Measurements from ENCODE around the gene IQCF6. TPM values are rescaled to one million over a fixed set of nuclear protein-coding genes. Genes with fewer than 3 reads are reported as not detected.
"Not testable (repeated sequence)": the region's sequence is repeated elsewhere in the genome, so short reads cannot be mapped to it uniquely, and the experiment has no call there.

The IQCF6 gene
- polyA plus RNA-seq, 1 donor from 2014 or later: not detected

DNA sequence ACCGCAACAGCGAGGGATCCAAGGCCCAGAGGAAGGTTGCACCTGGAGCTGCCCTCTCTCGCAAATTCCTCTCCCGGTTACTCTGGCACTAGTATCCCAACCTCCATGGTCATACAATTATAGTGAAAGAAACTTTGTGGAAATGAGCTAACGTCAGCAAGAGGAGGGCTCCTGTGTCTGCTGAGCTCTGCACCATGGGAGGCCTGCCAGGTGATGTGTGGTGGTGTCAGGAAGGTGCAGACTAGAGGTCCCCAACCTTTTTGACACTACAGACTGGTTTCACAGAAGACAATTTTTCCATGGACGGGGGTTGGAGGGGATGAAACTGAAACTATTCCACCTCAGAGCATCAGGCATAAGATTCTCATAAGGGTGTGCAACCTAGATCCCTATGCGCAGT is 13.2 kb upstream of the IQCF6 start:
- Histone ChIP-seq H3K4me2 (ENCODE audit: low read length) (no peak overlapping the region), H3F3A (ENCODE audit: insufficient read depth, low read length, poor library complexity, severe bottlenecking) (no peaks in the 10 kb centered on the region), H3K27me3 (ENCODE audit: insufficient read depth, low read depth, low read length) (no peaks in the 10 kb centered on the region), H3K79me2 (replicated peaks; ENCODE audit: insufficient read depth, low read length) (no peaks in the 10 kb centered on the region), H3K9ac (ENCODE audit: low read length) (no peak overlapping the region), H3K9me3 (ENCODE audit: low read length) (no peaks in the 10 kb centered on the region), H3K27ac (ENCODE audit: low read length) (no peak overlapping the region), H4K20me1 (ENCODE audit: insufficient read depth) (no peaks in the 10 kb centered on the region), H3K36me3 (ENCODE audit: insufficient read depth, low read length) (no peaks in the 10 kb centered on the region), H3K4me3 (ENCODE audit: low read length) (no peak overlapping the region), H2AFZ (ENCODE audit: low read depth, low read length) (no peak overlapping the region), H3K9me2 (ENCODE audit: insufficient read depth, low read length) (no peaks in the 10 kb centered on the region)
- TF ChIP-seq TAF1 (IDR thresholded peaks at IDR 0.05; ENCODE audit: low read depth): no peak
- no peak for TF ChIP-seq MXI1 (conservative IDR thresholded peaks at IDR 0.05; ENCODE audit: poor library complexity, severe bottlenecking)
- no peak for TF ChIP-seq POLR2AphosphoS5 (IDR thresholded peaks at IDR 0.05)
- no peak for TF ChIP-seq EZH2 (IDR thresholded peaks at IDR 0.05; ENCODE audit: borderline replicate concordance, insufficient read depth, low read length, poor library complexity, severe bottlenecking)
- no peak for TF ChIP-seq EP300 (conservative IDR thresholded peaks at IDR 0.05; ENCODE audit: poor library complexity, severe bottlenecking)
- TF ChIP-seq RAD21 (conservative IDR thresholded peaks at IDR 0.05): no peak
- TF ChIP-seq, protein P1, sequence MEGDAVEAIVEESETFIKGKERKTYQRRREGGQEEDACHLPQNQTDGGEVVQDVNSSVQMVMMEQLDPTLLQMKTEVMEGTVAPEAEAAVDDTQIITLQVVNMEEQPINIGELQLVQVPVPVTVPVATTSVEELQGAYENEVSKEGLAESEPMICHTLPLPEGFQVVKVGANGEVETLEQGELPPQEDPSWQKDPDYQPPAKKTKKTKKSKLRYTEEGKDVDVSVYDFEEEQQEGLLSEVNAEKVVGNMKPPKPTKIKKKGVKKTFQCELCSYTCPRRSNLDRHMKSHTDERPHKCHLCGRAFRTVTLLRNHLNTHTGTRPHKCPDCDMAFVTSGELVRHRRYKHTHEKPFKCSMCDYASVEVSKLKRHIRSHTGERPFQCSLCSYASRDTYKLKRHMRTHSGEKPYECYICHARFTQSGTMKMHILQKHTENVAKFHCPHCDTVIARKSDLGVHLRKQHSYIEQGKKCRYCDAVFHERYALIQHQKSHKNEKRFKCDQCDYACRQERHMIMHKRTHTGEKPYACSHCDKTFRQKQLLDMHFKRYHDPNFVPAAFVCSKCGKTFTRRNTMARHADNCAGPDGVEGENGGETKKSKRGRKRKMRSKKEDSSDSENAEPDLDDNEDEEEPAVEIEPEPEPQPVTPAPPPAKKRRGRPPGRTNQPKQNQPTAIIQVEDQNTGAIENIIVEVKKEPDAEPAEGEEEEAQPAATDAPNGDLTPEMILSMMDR (IDR thresholded peaks at IDR 0.05; ENCODE audit: poor library complexity, severe bottlenecking): no peak
- no peak for TF ChIP-seq SMC3 (conservative IDR thresholded peaks at IDR 0.05; ENCODE audit: poor library complexity)

DNA sequence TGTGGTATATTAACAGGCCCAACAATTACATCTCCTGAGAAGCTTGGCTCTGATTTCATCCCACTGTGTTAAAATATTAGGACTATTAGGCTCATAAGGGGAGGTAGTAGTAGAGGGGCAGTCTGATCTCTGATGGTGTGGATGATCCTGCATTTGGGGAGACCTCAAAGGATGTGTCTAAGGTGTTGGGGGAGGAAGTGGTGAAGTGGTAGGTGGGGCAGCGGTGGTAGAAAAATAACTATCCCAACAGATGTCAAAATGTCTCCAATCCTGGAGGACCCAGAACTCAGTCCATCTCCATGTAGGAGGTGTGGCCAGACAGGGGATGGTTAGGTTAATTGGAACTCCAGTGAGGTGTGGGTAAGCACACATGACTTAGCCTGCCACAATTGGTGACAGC is 10.4 kb upstream of the IQCF6 start:
- H3K9me3 ChIP-seq (ENCODE audit: low read length): no peaks in the 10 kb centered on the region
- no peaks in the 10 kb centered on the region for H3F3A ChIP-seq (ENCODE audit: insufficient read depth, low read length, poor library complexity, severe bottlenecking)
- H3K79me2 ChIP-seq (replicated peaks; ENCODE audit: insufficient read depth, low read length): no peaks in the 10 kb centered on the region
- H3K9ac ChIP-seq (ENCODE audit: low read length): no peak overlapping the region
- H3K4me3 ChIP-seq (ENCODE audit: low read length): no peak overlapping the region
- no peak overlapping the region for H3K4me2 ChIP-seq (ENCODE audit: low read length)
- H4K20me1 ChIP-seq (ENCODE audit: insufficient read depth): no peaks in the 10 kb centered on the region
- H3K36me3 ChIP-seq (ENCODE audit: insufficient read depth, low read length): no peaks in the 10 kb centered on the region
- no peak overlapping the region for H2AFZ ChIP-seq (ENCODE audit: low read depth, low read length)
- no peaks in the 10 kb centered on the region for H3K9me2 ChIP-seq (ENCODE audit: insufficient read depth, low read length)
- H3K27me3 ChIP-seq (ENCODE audit: insufficient read depth, low read depth, low read length): no peaks in the 10 kb centered on the region
- no peak overlapping the region for H3K27ac ChIP-seq (ENCODE audit: low read length)
- TF ChIP-seq RAD21 (conservative IDR thresholded peaks at IDR 0.05) (no peak), EP300 (conservative IDR thresholded peaks at IDR 0.05; ENCODE audit: poor library complexity, severe bottlenecking) (no peak), POLR2AphosphoS5 (IDR thresholded peaks at IDR 0.05) (no peak), SMC3 (conservative IDR thresholded peaks at IDR 0.05; ENCODE audit: poor library complexity) (no peak), TAF1 (IDR thresholded peaks at IDR 0.05; ENCODE audit: low read depth) (no peak), MXI1 (conservative IDR thresholded peaks at IDR 0.05; ENCODE audit: poor library complexity, severe bottlenecking) (no peak), EZH2 (IDR thresholded peaks at IDR 0.05; ENCODE audit: borderline replicate concordance, insufficient read depth, low read length, poor library complexity, severe bottlenecking) (no peak)
- TF ChIP-seq, protein P2, sequence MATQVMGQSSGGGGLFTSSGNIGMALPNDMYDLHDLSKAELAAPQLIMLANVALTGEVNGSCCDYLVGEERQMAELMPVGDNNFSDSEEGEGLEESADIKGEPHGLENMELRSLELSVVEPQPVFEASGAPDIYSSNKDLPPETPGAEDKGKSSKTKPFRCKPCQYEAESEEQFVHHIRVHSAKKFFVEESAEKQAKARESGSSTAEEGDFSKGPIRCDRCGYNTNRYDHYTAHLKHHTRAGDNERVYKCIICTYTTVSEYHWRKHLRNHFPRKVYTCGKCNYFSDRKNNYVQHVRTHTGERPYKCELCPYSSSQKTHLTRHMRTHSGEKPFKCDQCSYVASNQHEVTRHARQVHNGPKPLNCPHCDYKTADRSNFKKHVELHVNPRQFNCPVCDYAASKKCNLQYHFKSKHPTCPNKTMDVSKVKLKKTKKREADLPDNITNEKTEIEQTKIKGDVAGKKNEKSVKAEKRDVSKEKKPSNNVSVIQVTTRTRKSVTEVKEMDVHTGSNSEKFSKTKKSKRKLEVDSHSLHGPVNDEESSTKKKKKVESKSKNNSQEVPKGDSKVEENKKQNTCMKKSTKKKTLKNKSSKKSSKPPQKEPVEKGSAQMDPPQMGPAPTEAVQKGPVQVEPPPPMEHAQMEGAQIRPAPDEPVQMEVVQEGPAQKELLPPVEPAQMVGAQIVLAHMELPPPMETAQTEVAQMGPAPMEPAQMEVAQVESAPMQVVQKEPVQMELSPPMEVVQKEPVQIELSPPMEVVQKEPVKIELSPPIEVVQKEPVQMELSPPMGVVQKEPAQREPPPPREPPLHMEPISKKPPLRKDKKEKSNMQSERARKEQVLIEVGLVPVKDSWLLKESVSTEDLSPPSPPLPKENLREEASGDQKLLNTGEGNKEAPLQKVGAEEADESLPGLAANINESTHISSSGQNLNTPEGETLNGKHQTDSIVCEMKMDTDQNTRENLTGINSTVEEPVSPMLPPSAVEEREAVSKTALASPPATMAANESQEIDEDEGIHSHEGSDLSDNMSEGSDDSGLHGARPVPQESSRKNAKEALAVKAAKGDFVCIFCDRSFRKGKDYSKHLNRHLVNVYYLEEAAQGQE (IDR thresholded peaks at IDR 0.05; ENCODE audit: borderline replicate concordance): no peak

DNA sequence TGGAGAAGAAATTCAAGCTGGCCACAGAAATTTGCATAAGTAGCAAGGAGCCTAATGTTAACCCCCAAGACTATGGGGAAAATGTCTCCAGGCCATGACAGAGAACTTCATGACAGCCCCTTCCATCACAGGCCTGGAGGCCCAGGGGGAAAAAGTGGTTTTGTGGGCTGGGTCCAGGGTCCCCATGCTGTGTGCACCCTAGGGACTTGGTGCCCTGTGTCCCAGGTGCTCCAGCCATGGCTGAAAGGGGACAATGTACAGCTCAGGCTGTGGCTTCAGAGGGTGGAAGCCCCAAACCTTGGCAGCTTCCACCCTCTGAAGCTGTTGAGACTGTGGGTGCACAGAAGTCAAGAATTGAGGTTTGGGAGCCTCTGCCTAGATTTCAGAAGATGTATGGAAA is 8.5 kb upstream of the IQCF6 start:
- not testable (repeated sequence) for H3K9ac ChIP-seq (ENCODE audit: low read length); H3K9me3 ChIP-seq (ENCODE audit: low read length); H3F3A ChIP-seq (ENCODE audit: insufficient read depth, low read length, poor library complexity, severe bottlenecking); H3K27me3 ChIP-seq (ENCODE audit: insufficient read depth, low read depth, low read length); H3K36me3 ChIP-seq (ENCODE audit: insufficient read depth, low read length); H3K79me2 ChIP-seq (replicated peaks; ENCODE audit: insufficient read depth, low read length); H3K27ac ChIP-seq (ENCODE audit: low read length); H3K4me3 ChIP-seq (ENCODE audit: low read length); H3K4me2 ChIP-seq (ENCODE audit: low read length); H3K9me2 ChIP-seq (ENCODE audit: insufficient read depth, low read length); H4K20me1 ChIP-seq (ENCODE audit: insufficient read depth); H2AFZ ChIP-seq (ENCODE audit: low read depth, low read length)
